Kidney epithelial cell (primary cell): ENCODE data around the gene TBX1. TPM values are rescaled to one million over a fixed set of nuclear protein-coding genes. Genes with fewer than 3 reads are reported as not detected.

Experiments
- DNase-seq: peaks from one replicate; pipeline ENCODE4 v3.0.0-alpha.2; 2010; ENCODE audit warnings: low read depth
- H3K27me3 ChIP-seq: 2 replicates; pipeline ENCODE4 v1.6.0; 2011; ENCODE audit warnings: low read length; ENCODE audit not compliant: control insufficient read depth, insufficient read depth
- H3K36me3 ChIP-seq: 2 replicates; pipeline ENCODE4 v1.5.1; 2011; ENCODE audit warnings: low read length; ENCODE audit not compliant: control insufficient read depth, insufficient read depth
- H3K4me3 ChIP-seq: 2 replicates; pipeline ENCODE4 v1.5.1; 2011; ENCODE audit warnings: low read depth, mild to moderate bottlenecking, control low read depth, low read length
- total RNA-seq: library from RNA; depleted of rRNA; stranded (reverse); fragments of >200 nt; gene quantifications from 2 replicates; pipeline ENCODE4 v1.2.3, GENCODE V29; 2015
- TF ChIP-seq, protein P1 (sequence below): IDR thresholded peaks from 2 replicates; pipeline ENCODE4 v1.5.1; 2011; ENCODE audit warnings: mild to moderate bottlenecking, moderate library complexity, low read length, control low read depth, inconsistent platforms; ENCODE audit not compliant: insufficient read depth, poor library complexity, severe bottlenecking

Gene TBX1
- total RNA-seq, 1 donor from 2014 or later: not detected

DNA sequence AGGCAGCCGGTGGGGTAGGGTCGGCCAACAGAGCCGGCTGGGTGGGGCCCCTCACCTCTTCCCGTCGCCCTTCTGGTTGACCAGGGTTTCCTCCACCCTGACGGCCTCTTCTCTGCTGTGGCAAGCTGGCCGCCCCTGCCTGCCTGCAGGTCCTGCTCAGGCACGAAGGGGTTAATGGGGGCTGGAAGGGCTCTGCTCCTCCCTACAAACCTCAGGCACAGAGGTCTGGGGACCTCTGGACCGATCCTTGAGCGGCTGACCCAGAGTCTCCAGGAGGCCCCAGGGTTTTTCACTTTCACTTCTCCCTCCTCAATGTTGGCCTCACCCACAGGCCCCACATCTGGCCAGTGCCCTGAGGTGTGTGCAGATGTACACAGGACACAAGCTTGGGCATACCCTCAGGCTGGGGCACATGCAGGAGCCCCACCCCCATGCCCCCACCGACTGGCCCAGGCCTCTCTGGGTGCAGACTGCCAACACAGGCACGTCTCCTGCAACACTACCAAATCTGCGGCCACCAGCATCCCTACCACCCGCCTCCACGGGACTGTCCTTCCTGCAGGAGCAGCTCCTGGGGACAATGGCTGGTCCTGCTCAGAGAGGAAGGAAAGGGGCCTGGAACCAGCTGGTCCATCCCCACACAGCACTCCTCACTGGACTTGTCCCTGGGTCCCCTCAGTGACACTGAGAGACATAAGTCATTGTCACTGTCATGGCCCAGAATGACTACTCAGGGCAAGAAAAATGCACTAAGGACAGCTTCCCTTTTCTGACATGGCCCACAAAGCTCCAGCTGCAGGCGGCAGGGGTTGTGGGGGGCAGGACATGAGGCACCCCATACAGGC is 3.2 kb upstream of the TBX1 start:
- no peaks in the 10 kb centered on the region for H3K36me3 ChIP-seq
- H3K27me3 ChIP-seq: peaks cover 93% of the 10 kb centered on the region
- TF ChIP-seq, protein P1, sequence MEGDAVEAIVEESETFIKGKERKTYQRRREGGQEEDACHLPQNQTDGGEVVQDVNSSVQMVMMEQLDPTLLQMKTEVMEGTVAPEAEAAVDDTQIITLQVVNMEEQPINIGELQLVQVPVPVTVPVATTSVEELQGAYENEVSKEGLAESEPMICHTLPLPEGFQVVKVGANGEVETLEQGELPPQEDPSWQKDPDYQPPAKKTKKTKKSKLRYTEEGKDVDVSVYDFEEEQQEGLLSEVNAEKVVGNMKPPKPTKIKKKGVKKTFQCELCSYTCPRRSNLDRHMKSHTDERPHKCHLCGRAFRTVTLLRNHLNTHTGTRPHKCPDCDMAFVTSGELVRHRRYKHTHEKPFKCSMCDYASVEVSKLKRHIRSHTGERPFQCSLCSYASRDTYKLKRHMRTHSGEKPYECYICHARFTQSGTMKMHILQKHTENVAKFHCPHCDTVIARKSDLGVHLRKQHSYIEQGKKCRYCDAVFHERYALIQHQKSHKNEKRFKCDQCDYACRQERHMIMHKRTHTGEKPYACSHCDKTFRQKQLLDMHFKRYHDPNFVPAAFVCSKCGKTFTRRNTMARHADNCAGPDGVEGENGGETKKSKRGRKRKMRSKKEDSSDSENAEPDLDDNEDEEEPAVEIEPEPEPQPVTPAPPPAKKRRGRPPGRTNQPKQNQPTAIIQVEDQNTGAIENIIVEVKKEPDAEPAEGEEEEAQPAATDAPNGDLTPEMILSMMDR: no peak
- no peak for DNase-seq
- no peak overlapping the region for H3K4me3 ChIP-seq

- peaks cover 93% of the 10 kb centered on the region for H3K27me3 ChIP-seq
- no peak for DNase-seq
- H3K4me3 ChIP-seq: no peak overlapping the region
- TF ChIP-seq, protein P1: no peak
- H3K36me3 ChIP-seq: no peaks in the 10 kb centered on the region
These were observed 2.3 kb upstream of the TBX1 start for GRCh38 chr22:19757985-19758895.

- Histone ChIP-seq H3K4me3 (no peak overlapping the region), H3K36me3 (no peaks in the 10 kb centered on the region), H3K27me3 (peaks cover 93% of the 10 kb centered on the region)
- TF ChIP-seq, protein P1: no peak
- DNase-seq: no peak
These were observed 1.6 kb upstream of the TBX1 start for GRCh38 chr22:19758896-19759426.

DNA sequence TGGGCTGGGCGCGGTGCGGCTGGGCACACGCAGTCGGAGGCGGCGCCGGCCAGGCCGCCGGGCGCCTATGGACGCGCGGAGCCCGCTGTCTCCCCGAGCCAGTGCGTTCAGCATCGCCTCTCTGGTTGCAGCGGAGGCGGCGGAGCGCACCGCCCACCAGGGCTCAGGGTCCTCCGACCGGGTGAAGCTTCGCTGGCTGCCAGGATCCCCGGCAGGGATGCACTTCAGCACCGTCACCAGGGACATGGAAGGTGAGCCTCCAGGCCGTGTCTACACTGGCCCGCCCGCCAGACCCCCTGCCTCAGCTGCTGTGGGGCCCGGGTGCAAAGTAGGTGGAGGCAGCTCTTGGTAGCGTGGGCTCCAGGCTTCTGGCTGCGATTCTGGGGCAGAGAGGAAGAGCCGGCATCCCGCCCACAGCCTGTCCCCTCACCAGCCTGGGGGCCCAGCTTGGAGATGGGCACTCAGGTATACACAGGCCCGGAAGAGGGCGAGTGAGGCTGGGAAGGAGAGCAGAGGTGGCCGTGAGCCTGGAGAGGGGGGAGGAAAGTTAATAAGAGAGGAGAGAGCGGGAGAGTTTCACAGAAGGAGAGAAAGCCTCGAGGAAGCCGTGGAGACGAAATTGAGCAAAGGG is 1.0 kb upstream of the TBX1 start:
- TF ChIP-seq, protein P1: no peak
- Histone ChIP-seq H3K4me3 (no peak overlapping the region), H3K36me3 (no peaks in the 10 kb centered on the region), H3K27me3 (peaks cover 93% of the 10 kb centered on the region)
- DNase-seq: no peak

DNA sequence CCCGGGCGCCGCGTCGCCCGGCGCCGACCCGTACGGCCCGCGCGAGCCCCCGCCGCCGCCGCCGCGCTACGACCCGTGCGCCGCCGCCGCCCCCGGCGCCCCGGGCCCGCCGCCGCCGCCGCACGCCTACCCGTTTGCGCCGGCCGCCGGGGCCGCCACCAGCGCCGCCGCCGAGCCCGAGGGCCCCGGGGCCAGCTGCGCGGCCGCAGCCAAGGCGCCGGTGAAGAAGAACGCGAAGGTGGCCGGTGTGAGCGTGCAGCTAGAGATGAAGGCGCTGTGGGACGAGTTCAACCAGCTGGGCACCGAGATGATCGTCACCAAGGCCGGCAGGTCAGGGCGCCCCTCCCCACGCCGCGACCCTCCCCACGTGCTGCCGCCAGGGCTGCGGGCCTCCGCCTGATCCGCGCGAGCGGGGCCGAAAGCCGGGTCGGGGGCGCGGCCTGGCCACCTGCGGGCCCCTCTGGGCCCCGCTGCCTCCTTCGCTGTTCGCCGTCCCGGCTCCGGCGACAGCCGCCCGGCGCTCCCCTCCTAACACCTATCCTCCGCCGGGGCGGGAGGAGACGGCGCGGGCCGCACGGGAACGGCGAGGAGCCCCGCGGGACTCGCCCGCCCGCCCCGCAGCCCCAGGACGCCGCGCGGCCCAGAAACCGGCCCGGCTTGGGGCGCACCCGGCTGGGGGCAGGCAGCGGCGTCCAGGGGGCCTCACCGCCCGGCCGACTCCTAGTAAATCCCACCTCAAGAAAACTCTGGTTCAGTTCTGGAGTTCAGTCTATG is 560 bp downstream of the TBX1 start:
- no peaks in the 10 kb centered on the region for H3K36me3 ChIP-seq
- no peak for DNase-seq
- TF ChIP-seq, protein P1: no peak
- no peak overlapping the region for H3K4me3 ChIP-seq
- H3K27me3 ChIP-seq: peaks cover 92% of the 10 kb centered on the region
